ENCODE measurements around the gene CLCNKB.

- TF ChIP-seq CTCF (conservative IDR thresholded peaks at IDR 0.05; ENCODE audit: low read depth, low read length), result no peak
- TF ChIP-seq EZH2phosphoT487 (IDR thresholded peaks at IDR 0.05; ENCODE audit: borderline replicate concordance, low read length), result no peak
Measured at GRCh38 chr1:16026723-16027484, 16.7 kb upstream of the CLCNKB start.
